ENCODE data around the gene PLEKHF1.

The PLEKHF1 gene

GRCh38 chr19:29635963-29636362 is 29.3 kb upstream of the PLEKHF1 start:
- DNase-seq: no peak

- DNase-seq: no peak
Observed at GRCh38 chr19:29636553-29637360, 28.5 kb upstream of the PLEKHF1 start.

GRCh38 chr19:29639086-29639485 is 26.2 kb upstream of the PLEKHF1 start:
- DNase-seq: no peak

- DNase-seq: no peak
Observed at GRCh38 chr19:29640231-29640630, 25.0 kb upstream of the PLEKHF1 start.

GRCh38 chr19:29641597-29641996 is 23.7 kb upstream of the PLEKHF1 start:
- no peak for DNase-seq

- DNase-seq: no peak
Observed at GRCh38 chr19:29643361-29643935, 21.8 kb upstream of the PLEKHF1 start.

- no peak for DNase-seq
Observed at GRCh38 chr19:29644210-29644609, 21.1 kb upstream of the PLEKHF1 start.

GRCh38 chr19:29645491-29645867 is 19.8 kb upstream of the PLEKHF1 start:
- DNase-seq: no peak

GRCh38 chr19:29645911-29646310 is 19.4 kb upstream of the PLEKHF1 start:
- DNase-seq: no peak

GRCh38 chr19:29650772-29651387 is 14.4 kb upstream of the PLEKHF1 start:
- DNase-seq: no peak

GRCh38 chr19:29651622-29652394 is 13.5 kb upstream of the PLEKHF1 start:
- DNase-seq: no peak

- no peak for DNase-seq
Observed at GRCh38 chr19:29653398-29653797, 11.9 kb upstream of the PLEKHF1 start.

GRCh38 chr19:29655648-29656335 is 9.5 kb upstream of the PLEKHF1 start:
- DNase-seq: no peak

- no peak for DNase-seq
Observed at GRCh38 chr19:29658221-29658991, 6.9 kb upstream of the PLEKHF1 start.

- no peak for DNase-seq
Observed at GRCh38 chr19:29660835-29661234, 4.4 kb upstream of the PLEKHF1 start.

- DNase-seq: no peak
Observed at GRCh38 chr19:29662278-29662603, 3.0 kb upstream of the PLEKHF1 start.

- no peak for DNase-seq
Observed at GRCh38 chr19:29662604-29663404, 2.5 kb upstream of the PLEKHF1 start.

- no peak for DNase-seq
Observed at GRCh38 chr19:29663861-29664752, 1.2 kb upstream of the PLEKHF1 start.

GRCh38 chr19:29664753-29665214 is 477 bp upstream of the PLEKHF1 start:
- no peak for DNase-seq

All from CD4-positive, alpha-beta T cell treated with Interleukin-17A for 1 hour (primary cell).